CD14-positive monocyte (primary cell): ENCODE results near the gene FAM170B. TPM values are rescaled to one million over a fixed set of nuclear protein-coding genes. Genes with fewer than 3 reads are reported as not detected.

Experiments used
- DNase-seq, 3 donors: peaks; one replicate each; pipeline ENCODE4 v3.0.0-alpha.2; 2011 to 2022
- H2AFZ ChIP-seq: 2 replicates; pipeline ENCODE4 v1.6.0; 2012; ENCODE audit warnings: mild to moderate bottlenecking, low read depth, low read length, inconsistent platforms; ENCODE audit not compliant: insufficient read depth, poor library complexity, severe bottlenecking
- H3K27ac ChIP-seq, 2 donors: 1 replicate in 1 of 2; 2 replicates in 1 of 2; pipeline ENCODE4 v1.5.1; 2012 to 2013; ENCODE audit warnings: low read length in 2 of 2, control low read depth in 1 of 2, inconsistent platforms in 1 of 2, low read depth in 1 of 2, mild to moderate bottlenecking in 1 of 2
- H3K27me3 ChIP-seq, 2 donors: one replicate each; pipeline versions ENCODE4 v1.6.0 to v1.6.1; 2011 to 2013; ENCODE audit warnings: low read length in 2 of 2; ENCODE audit not compliant: control insufficient read depth in 2 of 2, insufficient read depth in 2 of 2
- H3K36me3 ChIP-seq, 2 donors: replicated peaks in 1 of 2; 1 replicate in 1 of 2; 2 replicates in 1 of 2; pipeline versions ENCODE4 v1.5.1 to v1.6.1; 2012 to 2013; ENCODE audit warnings: low read length in 2 of 2, control low read depth in 1 of 2, inconsistent platforms in 1 of 2, mild to moderate bottlenecking in 1 of 2; ENCODE audit not compliant: insufficient read depth in 2 of 2, control insufficient read depth in 1 of 2
- H3K4me1 ChIP-seq, 2 donors: 1 replicate in 1 of 2; 2 replicates in 1 of 2; pipeline versions ENCODE4 v1.5.1 to v1.6.1; 2012 to 2013; ENCODE audit warnings: low read length in 2 of 2, control low read depth in 1 of 2, inconsistent platforms in 1 of 2, mild to moderate bottlenecking in 1 of 2, moderate library complexity in 1 of 2; ENCODE audit not compliant: insufficient read depth in 2 of 2, control insufficient read depth in 1 of 2
- H3K4me2 ChIP-seq: replicated peaks from 2 replicates; pipeline ENCODE3; 2012; ENCODE audit warnings: low read length, moderate library complexity, mild to moderate bottlenecking; ENCODE audit not compliant: poor library complexity, severe bottlenecking; ENCODE audit errors: extremely low read depth
- H3K4me3 ChIP-seq, 3 experiments: fragments of 200-600 bp in 1 of 3; sonication (generic) in 1 of 3; replicated peaks in 1 of 3; 1 replicate in 2 of 3; 2 replicates in 1 of 3; pipeline ENCODE4 v1.5.1; 2011 to 2013; ENCODE audit warnings: low read length in 3 of 3, mild to moderate bottlenecking in 3 of 3, control low read depth in 2 of 3, low read depth in 2 of 3, inconsistent platforms in 1 of 3, moderate library complexity in 1 of 3
- H3K79me2 ChIP-seq: 2 replicates; pipeline ENCODE4 v1.6.0; 2012; ENCODE audit warnings: mild to moderate bottlenecking, control low read depth, inconsistent platforms, low read length, moderate library complexity; ENCODE audit not compliant: insufficient read depth
- H3K9ac ChIP-seq: 2 replicates; pipeline ENCODE4 v1.6.0; 2017; ENCODE audit warnings: low read length, mild to moderate bottlenecking; ENCODE audit not compliant: insufficient read depth, poor library complexity, severe bottlenecking
- H3K9me3 ChIP-seq, 2 donors: replicated peaks in 1 of 2; 1 replicate in 1 of 2; 2 replicates in 1 of 2; pipeline versions ENCODE4 v1.5.1 to v1.6.1; 2012 to 2013; ENCODE audit warnings: low read length in 2 of 2, control low read depth in 1 of 2; ENCODE audit not compliant: control insufficient read depth in 1 of 2, insufficient read depth in 1 of 2
- H4K20me1 ChIP-seq: 2 replicates; pipeline ENCODE4 v1.6.0; 2012; ENCODE audit warnings: mild to moderate bottlenecking, low read length, control low read depth, moderate library complexity; ENCODE audit not compliant: insufficient read depth
- H3K27ac Mint-ChIP-seq, 7 donors: one replicate each; pipeline ENCODE4 v1.8.0; 2020; ENCODE audit warnings: mild to moderate bottlenecking in 7 of 7, mixed read lengths in 7 of 7, moderate library complexity in 6 of 7, inconsistent platforms in 2 of 7
- H3K27me3 Mint-ChIP-seq, 3 donors: one replicate each; pipeline ENCODE4 v1.8.0; 2021 to 2022; ENCODE audit warnings: low read depth in 3 of 3, mild to moderate bottlenecking in 3 of 3, mixed read lengths in 3 of 3, moderate library complexity in 3 of 3, inconsistent platforms in 1 of 3
- H3K36me3 Mint-ChIP-seq, 2 donors: one replicate each; pipeline ENCODE4 v1.8.0; 2020; ENCODE audit warnings: mixed read lengths in 2 of 2, inconsistent platforms in 1 of 2, mild to moderate bottlenecking in 1 of 2
- H3K4me1 Mint-ChIP-seq: one replicate; pipeline ENCODE4 v1.8.0; 2020; ENCODE audit warnings: mild to moderate bottlenecking, mixed read lengths
- H3K4me3 Mint-ChIP-seq, 2 donors: one replicate each; pipeline ENCODE4 v1.8.0; 2020; ENCODE audit warnings: mild to moderate bottlenecking in 2 of 2, mixed read lengths in 2 of 2, moderate library complexity in 1 of 2
- H3K9me3 Mint-ChIP-seq, 7 donors: one replicate each; pipeline ENCODE4 v1.8.0; 2020 to 2022; ENCODE audit warnings: mixed read lengths in 7 of 7, mild to moderate bottlenecking in 6 of 7, moderate library complexity in 6 of 7, inconsistent platforms in 2 of 7
- CTCF ChIP-seq: fragments of 200-600 bp; IDR thresholded peaks from one replicate; pipeline ENCODE4 v1.8.0; 2022; ENCODE audit warnings: antibody characterized with exemption, mild to moderate bottlenecking
- WGBS: methylation state at CpG from one replicate; pipeline ENCODE4 v1.1.5; 2013; ENCODE audit warnings: missing lambda C conversion rate; ENCODE audit not compliant: insufficient coverage; 5-methylcytosine and 5-hydroxymethylcytosine counted together
- intact Hi-C, 2 donors: fragments of 100-400 bp; cut with micrococcal nuclease; formaldehyde crosslinking; loops; one replicate each; pipeline versions ENCODE4 v1.15.0 to v1.15.1; 2023
- polyA plus RNA-seq, 3 donors: library from polyadenylated mRNA; depleted of rRNA in 1 of 3; unstranded in 2 of 3; stranded (reverse) in 1 of 3; fragments of 300-500 nt in 2 of 3; fragments of >200 nt in 1 of 3; fragmentation: Illumina TruSeq in 2 of 3; gene quantifications; 1 replicate in 2 of 3; 2 replicates in 1 of 3; pipeline ENCODE4 v1.2.3, GENCODE V29; 2012 to 2021

Gene FAM170B
- polyA plus RNA-seq, 3 donors: not detected

DNA sequence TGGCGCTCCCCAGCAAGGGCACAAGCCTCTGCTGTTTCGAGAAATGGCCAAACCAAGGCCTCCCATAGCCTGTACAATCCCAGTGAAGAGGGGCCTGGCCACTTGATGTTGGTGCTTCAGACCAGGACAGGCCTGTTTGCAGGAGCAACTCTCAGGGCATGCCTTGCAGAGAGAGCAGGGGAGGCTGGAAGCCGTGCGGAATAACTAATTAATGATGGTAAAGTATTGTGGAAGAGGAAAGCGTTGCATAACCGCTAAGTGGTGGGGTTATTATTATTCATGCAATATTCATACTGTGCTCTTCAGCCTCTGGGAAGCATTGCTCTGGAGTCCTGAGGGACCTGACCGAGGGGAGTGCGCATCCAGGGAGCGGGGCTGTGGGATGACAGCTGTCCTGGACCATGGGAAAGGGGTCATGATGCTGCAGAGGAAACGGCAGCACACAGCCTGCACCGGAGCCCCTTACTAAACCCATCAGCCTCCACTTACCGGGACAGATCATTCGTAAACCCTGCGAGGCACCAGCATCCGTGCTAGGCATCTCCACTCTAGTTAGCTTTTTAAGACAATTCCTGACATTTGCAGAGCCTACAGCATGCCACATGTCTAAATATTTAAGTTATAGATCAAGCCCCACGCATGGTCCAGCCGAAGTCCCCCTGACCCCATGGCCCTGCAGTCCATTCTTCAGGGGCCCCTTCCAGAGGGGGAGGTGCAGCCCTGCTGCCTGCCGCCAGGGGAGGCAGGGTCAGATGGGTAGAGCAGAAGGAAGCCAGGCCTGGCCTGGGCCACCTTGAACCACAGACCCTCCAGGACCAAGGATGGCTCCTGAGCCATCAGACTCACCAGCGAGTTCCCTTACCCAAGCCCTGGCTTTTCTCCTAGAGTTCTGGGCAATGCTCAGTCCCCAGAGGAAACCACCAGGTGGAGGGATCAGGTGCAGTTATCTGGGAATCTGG is 42.8 kb upstream of the FAM170B start:
- DNase-seq: no peak
- no peaks in the 10 kb centered on the region for H3K9me3 ChIP-seq
- no peak for TF ChIP-seq CTCF
- H3K4me1 ChIP-seq: peaks cover 44 to 53% of the 10 kb centered on the region in 2 donors
- peaks cover 52% of the 10 kb centered on the region for H3K4me1 Mint-ChIP-seq
- peak overlapping the region; percentile 74 to 93 for H3K27ac ChIP-seq
- no peaks in the 10 kb centered on the region for H3K9me3 Mint-ChIP-seq
- no peaks in the 10 kb centered on the region for H4K20me1 ChIP-seq
- 91% methylated on average over 12 of the region's 19 CpGs for WGBS
- H2AFZ ChIP-seq: peak overlapping the region; percentile 27
- H3K4me3 ChIP-seq: no peak overlapping the region
- peaks cover 8 to 17% of the 10 kb centered on the region in 2 donors for H3K36me3 Mint-ChIP-seq
- H3K79me2 ChIP-seq: no peaks in the 10 kb centered on the region
- H3K4me2 ChIP-seq: peak overlapping the region; percentile 17
- H3K36me3 ChIP-seq: no peaks in the 10 kb centered on the region
- peak overlapping the region; percentile 56 for H3K9ac ChIP-seq
- intact Hi-C loops: loop anchor here (1.0 to 10.0 kb wide), 3 partner anchors 14 to 138 kb away; no protein-coding TSS in a partner anchor
- H3K27me3 Mint-ChIP-seq: peaks cover 0 to 11% (median 3%) of the 10 kb centered on the region in 3 donors
- H3K4me3 Mint-ChIP-seq: no peak overlapping the region
- H3K27me3 ChIP-seq: no peaks in the 10 kb centered on the region
- peak overlapping the region; percentile 95 to 99 (median 96) for H3K27ac Mint-ChIP-seq

DNA sequence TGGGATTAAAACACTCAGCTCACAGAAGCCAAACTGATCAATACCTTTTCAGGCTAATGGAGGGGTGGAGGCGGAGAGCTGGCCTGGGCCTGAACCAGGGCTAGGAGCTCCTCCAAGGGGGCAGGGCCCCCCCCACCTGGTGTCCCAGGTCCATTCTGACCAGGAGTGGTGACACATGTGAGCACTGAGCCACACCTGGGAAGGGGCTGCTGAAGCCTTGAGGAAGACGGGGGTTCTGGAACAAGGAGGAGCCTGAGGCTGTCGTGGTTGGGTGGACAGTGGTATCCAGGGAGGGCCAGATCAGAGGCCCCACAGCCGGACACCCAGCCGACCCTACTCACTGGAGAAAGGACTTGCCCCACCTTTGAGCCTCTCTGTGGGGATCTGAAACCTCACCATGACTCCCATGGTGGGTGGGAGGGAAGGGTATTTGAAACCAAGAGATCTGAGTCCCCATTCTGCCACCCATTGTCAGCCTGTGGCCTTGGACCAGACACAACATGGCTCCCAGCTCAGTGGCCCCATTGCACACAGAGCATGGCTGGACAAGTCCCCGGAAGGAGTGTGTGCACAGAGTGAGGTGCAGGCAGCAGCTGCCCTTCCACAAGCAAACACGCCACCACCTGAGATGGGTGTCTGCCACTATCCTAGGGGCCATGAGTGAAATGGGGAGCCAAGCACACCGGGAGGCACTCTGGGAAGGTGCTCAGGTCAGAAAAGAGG is 41.9 kb upstream of the FAM170B start:
- Histone ChIP-seq H3K4me3 (no peak overlapping the region), H3K9ac (no peak overlapping the region), H3K9me3 (no peaks in the 10 kb centered on the region), H3K27ac (no peak overlapping the region), H3K4me2 (no peak overlapping the region), H3K79me2 (no peaks in the 10 kb centered on the region), H4K20me1 (no peaks in the 10 kb centered on the region), H3K27me3 (no peaks in the 10 kb centered on the region), H3K4me1 (peaks cover 44 to 53% of the 10 kb centered on the region in 2 donors), H3K36me3 (no peaks in the 10 kb centered on the region), H2AFZ (no peak overlapping the region)
- peak overlapping the region in 4 of 7 donors; percentile 85 to 99 (median 96) for H3K27ac Mint-ChIP-seq
- H3K4me3 Mint-ChIP-seq: no peak overlapping the region
- no peak for TF ChIP-seq CTCF
- DNase-seq: no peak
- H3K9me3 Mint-ChIP-seq: no peaks in the 10 kb centered on the region
- H3K36me3 Mint-ChIP-seq: peaks cover 8 to 17% of the 10 kb centered on the region in 2 donors
- peaks cover 0 to 11% (median 3%) of the 10 kb centered on the region in 3 donors for H3K27me3 Mint-ChIP-seq
- 100% methylated on average over 4 of the region's 8 CpGs for WGBS
- intact Hi-C loops: loop anchor here (5.0 to 10.0 kb wide), 2 partner anchors 107 to 139 kb away; no protein-coding TSS in a partner anchor
- H3K4me1 Mint-ChIP-seq: peaks cover 48% of the 10 kb centered on the region
